ENCODE data around the gene FRY. TPM values are rescaled to one million over a fixed set of nuclear protein-coding genes. Genes with fewer than 3 reads are reported as not detected.

The FRY gene
- total and polyA plus RNA-seq, 2 donors (not counting 1 experiment from before 2014, with no cell fraction given) = 2.3 to 6.3 TPM

DNA sequence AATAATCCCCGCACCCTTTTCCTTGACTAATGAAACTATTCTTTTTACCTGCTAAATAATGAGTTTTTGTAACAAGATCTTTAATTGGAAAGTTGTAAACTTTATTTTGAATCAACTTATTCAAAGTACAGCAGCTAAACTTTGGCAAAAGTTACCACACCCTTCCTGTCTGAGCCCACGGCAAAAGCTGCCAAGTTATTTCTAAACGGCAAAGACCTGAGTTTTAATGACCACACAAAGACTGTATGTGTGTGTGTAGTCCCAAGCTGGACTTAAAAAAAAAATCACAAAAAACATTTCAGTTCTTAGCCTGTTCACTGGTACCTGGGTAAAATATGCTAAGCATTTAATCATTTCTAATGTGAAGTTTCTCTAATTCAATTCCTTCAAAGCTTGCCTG lies 222.8 kb downstream of the FRY start:
- CTCF ChIA-PET = interaction anchor here (0.7 kb wide), 1 partner anchor 344 kb away, joined by 4 read pairs; no protein-coding TSS in a partner anchor
- Histone ChIP-seq H3K27ac (ENCODE audit: low read length in 2 of 2) (no peak overlapping the region), H3K4me3 (ENCODE audit: control extremely low read depth in 1 of 5, extremely low read depth in 1 of 5, insufficient read depth in 1 of 5, low read depth in 2 of 5, low read length in 4 of 5) (no peak overlapping the region), H3K79me2 (ENCODE audit: control insufficient read depth, insufficient read depth, low read length) (no peaks in the 10 kb centered on the region), H3K4me2 (replicated peaks; ENCODE audit: low read depth, low read length, poor library complexity, severe bottlenecking) (no peak overlapping the region), H3K9me3 (ENCODE audit: control extremely low read depth in 1 of 3, control insufficient read depth in 2 of 3, insufficient read depth in 1 of 3, low read length in 2 of 3) (no peaks in the 10 kb centered on the region), H2AFZ (ENCODE audit: insufficient read depth, low read depth, low read length, poor library complexity, severe bottlenecking) (no peak overlapping the region), H3K36me3 (replicated peaks in 1 of 2; ENCODE audit: control extremely low read depth in 1 of 2, control insufficient read depth in 1 of 2, extremely low read depth in 1 of 2, insufficient read depth in 2 of 2, low read length in 1 of 2) (no peaks in the 10 kb centered on the region), H3K27me3 (replicated peaks in 1 of 4; ENCODE audit: control extremely low read depth in 1 of 4, control insufficient read depth in 3 of 4, insufficient read depth in 4 of 4, low read length in 3 of 4) (no peaks in the 10 kb centered on the region), H3K4me1 (ENCODE audit: control insufficient read depth in 2 of 2, insufficient read depth in 2 of 2, low read length in 2 of 2) (no peaks in the 10 kb centered on the region), H4K20me1 (ENCODE audit: control insufficient read depth, insufficient read depth, low read length, poor library complexity, severe bottlenecking) (no peaks in the 10 kb centered on the region), H3K9ac (ENCODE audit: low read length) (no peak overlapping the region)
- intact Hi-C loops (cut with micrococcal nuclease) = no loop called here
- POLR2A ChIA-PET = no interaction called here
- TF ChIP-seq EZH2 (IDR thresholded peaks at IDR 0.05; ENCODE audit: borderline replicate concordance, insufficient read depth, low read depth, low read length, poor library complexity, severe bottlenecking) = no peak
- TF ChIP-seq, protein P1, sequence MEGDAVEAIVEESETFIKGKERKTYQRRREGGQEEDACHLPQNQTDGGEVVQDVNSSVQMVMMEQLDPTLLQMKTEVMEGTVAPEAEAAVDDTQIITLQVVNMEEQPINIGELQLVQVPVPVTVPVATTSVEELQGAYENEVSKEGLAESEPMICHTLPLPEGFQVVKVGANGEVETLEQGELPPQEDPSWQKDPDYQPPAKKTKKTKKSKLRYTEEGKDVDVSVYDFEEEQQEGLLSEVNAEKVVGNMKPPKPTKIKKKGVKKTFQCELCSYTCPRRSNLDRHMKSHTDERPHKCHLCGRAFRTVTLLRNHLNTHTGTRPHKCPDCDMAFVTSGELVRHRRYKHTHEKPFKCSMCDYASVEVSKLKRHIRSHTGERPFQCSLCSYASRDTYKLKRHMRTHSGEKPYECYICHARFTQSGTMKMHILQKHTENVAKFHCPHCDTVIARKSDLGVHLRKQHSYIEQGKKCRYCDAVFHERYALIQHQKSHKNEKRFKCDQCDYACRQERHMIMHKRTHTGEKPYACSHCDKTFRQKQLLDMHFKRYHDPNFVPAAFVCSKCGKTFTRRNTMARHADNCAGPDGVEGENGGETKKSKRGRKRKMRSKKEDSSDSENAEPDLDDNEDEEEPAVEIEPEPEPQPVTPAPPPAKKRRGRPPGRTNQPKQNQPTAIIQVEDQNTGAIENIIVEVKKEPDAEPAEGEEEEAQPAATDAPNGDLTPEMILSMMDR (IDR thresholded peaks at IDR 0.05) = no peak
- no peak overlapping the region for H3K4me3 Mint-ChIP-seq
- no peaks in the 10 kb centered on the region for H3K9me3 Mint-ChIP-seq (ENCODE audit: insufficient read depth)
- H3K27ac Mint-ChIP-seq = no peak overlapping the region
- no peak for ATAC-seq (ENCODE audit: low read depth)
- no peaks in the 10 kb centered on the region for H3K27me3 Mint-ChIP-seq
- no CpG with 5 or more reads among the region's 3 CpGs for WGBS (ENCODE audit: insufficient coverage)
- H3K4me1 Mint-ChIP-seq = no peaks in the 10 kb centered on the region
- no peak for DNase-seq

DNA sequence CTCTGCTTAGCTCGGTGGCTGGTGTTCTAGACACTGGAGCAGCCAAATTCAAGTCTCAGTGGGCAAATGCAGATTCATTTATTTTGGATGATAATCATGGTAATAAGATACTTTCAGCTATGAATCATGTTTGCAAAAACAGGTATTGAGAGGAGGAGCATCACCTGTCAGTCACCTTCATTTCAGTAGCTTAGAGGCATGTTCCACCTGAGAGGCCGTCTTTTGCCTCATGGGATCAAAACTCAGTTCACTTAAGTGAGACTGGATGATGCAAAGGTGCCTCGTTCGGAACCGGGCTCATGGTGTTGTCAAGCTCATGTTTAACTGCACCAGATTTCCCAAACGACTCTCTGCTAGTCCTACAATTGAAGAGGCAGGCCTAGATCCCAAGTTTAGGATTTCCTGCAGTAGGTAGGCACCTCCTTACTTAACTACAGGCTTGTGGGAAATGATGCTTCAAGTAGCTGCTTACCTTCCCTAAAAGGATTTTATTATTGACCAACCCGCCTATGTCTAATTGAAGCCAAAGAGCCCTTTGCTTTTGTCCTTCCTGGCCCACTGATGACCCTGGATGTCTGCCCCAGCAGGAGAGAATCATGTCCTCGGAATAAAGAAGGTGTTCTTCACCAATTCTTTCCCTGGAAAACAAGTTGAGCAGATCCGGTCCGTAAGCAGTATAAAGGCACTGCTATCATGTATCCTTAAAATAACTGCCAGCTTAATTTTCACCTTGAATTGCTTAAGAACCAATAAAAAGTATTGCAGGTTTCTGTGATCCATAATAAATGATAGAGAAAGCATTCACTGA lies 223.5 kb downstream of the FRY start:
- no peaks in the 10 kb centered on the region for H4K20me1 ChIP-seq (ENCODE audit: control insufficient read depth, insufficient read depth, low read length, poor library complexity, severe bottlenecking)
- ATAC-seq (ENCODE audit: low read depth) = no peak
- H3K4me1 ChIP-seq (ENCODE audit: control insufficient read depth in 2 of 2, insufficient read depth in 2 of 2, low read length in 2 of 2) = no peaks in the 10 kb centered on the region
- H3K36me3 ChIP-seq (replicated peaks in 1 of 2; ENCODE audit: control extremely low read depth in 1 of 2, control insufficient read depth in 1 of 2, extremely low read depth in 1 of 2, insufficient read depth in 2 of 2, low read length in 1 of 2) = no peaks in the 10 kb centered on the region
- Mint-ChIP-seq H3K27ac (no peak overlapping the region), H3K4me1 (no peaks in the 10 kb centered on the region), H3K9me3 (ENCODE audit: insufficient read depth) (no peaks in the 10 kb centered on the region), H3K27me3 (no peaks in the 10 kb centered on the region), H3K4me3 (no peak overlapping the region)
- no peak for DNase-seq
- H3K79me2 ChIP-seq (ENCODE audit: control insufficient read depth, insufficient read depth, low read length) = no peaks in the 10 kb centered on the region
- H3K4me2 ChIP-seq (replicated peaks; ENCODE audit: low read depth, low read length, poor library complexity, severe bottlenecking) = no peak overlapping the region
- WGBS (ENCODE audit: insufficient coverage) = 93% methylated on average over 8 of the region's 10 CpGs
- no peak overlapping the region for H3K4me3 ChIP-seq (ENCODE audit: control extremely low read depth in 1 of 5, extremely low read depth in 1 of 5, insufficient read depth in 1 of 5, low read depth in 2 of 5, low read length in 4 of 5)
- H3K27ac ChIP-seq (ENCODE audit: low read length in 2 of 2) = no peak overlapping the region
- CTCF ChIA-PET = interaction anchor here (0.7 kb wide), 1 partner anchor 345 kb away, joined by 4 read pairs; no protein-coding TSS in a partner anchor
- POLR2A ChIA-PET = no interaction called here
- no peaks in the 10 kb centered on the region for H3K27me3 ChIP-seq (replicated peaks in 1 of 4; ENCODE audit: control extremely low read depth in 1 of 4, control insufficient read depth in 3 of 4, insufficient read depth in 4 of 4, low read length in 3 of 4)
- no peak for TF ChIP-seq EZH2 (IDR thresholded peaks at IDR 0.05; ENCODE audit: borderline replicate concordance, insufficient read depth, low read depth, low read length, poor library complexity, severe bottlenecking)
- TF ChIP-seq, protein P1 (IDR thresholded peaks at IDR 0.05) = no peak
- H3K9ac ChIP-seq (ENCODE audit: low read length) = no peak overlapping the region
- intact Hi-C loops (cut with micrococcal nuclease) = no loop called here
- H3K9me3 ChIP-seq (ENCODE audit: control extremely low read depth in 1 of 3, control insufficient read depth in 2 of 3, insufficient read depth in 1 of 3, low read length in 2 of 3) = no peaks in the 10 kb centered on the region
- no peak overlapping the region for H2AFZ ChIP-seq (ENCODE audit: insufficient read depth, low read depth, low read length, poor library complexity, severe bottlenecking)

Measured in B cell (primary cell).